Adipocyte (in vitro differentiated cells): ENCODE measurements around the gene GUCY2C.

Experiments used
- DNase-seq: peaks from one replicate; pipeline ENCODE4 v3.0.0-alpha.2; 2015; ENCODE audit warnings: low read depth
- H3K27me3 ChIP-seq: replicated peaks from 2 replicates; pipeline ENCODE4 v1.7.0; 2013; ENCODE audit warnings: mild to moderate bottlenecking, low read length, moderate library complexity; ENCODE audit not compliant: control insufficient read depth, insufficient read depth
- H3K36me3 ChIP-seq: 2 replicates; pipeline ENCODE4 v1.7.0; 2013; ENCODE audit warnings: low read length, mild to moderate bottlenecking, moderate library complexity; ENCODE audit not compliant: control insufficient read depth, insufficient read depth, severe bottlenecking
- H3K4me1 ChIP-seq: 2 replicates; pipeline ENCODE4 v1.7.0; 2013; ENCODE audit warnings: mild to moderate bottlenecking, low read length, moderate library complexity; ENCODE audit not compliant: control insufficient read depth, insufficient read depth
- H3K4me3 ChIP-seq: 2 replicates; pipeline ENCODE4 v1.7.0; 2013; ENCODE audit warnings: mild to moderate bottlenecking, low read length, moderate library complexity
- H3K9ac ChIP-seq: 2 replicates; pipeline ENCODE4 v1.7.0; 2013; ENCODE audit warnings: mild to moderate bottlenecking, low read length, moderate library complexity
- H3K9me3 ChIP-seq: 2 replicates; pipeline ENCODE4 v1.7.0; 2013; ENCODE audit warnings: mild to moderate bottlenecking, low read length, moderate library complexity; ENCODE audit not compliant: control insufficient read depth

The GUCY2C gene

GRCh38 chr12:14619741-14620501, 76.5 kb downstream of the GUCY2C start:
- Histone ChIP-seq H3K9ac (no peak overlapping the region), H3K4me3 (no peak overlapping the region)
- no peak for DNase-seq

GRCh38 chr12:14618983-14619382, 77.4 kb downstream of the GUCY2C start:
- H3K4me1 ChIP-seq, result no peaks in the 10 kb centered on the region
- H3K9me3 ChIP-seq, result no peaks in the 10 kb centered on the region
- no peak overlapping the region for H3K9ac ChIP-seq
- no peaks in the 10 kb centered on the region for H3K36me3 ChIP-seq
- no peaks in the 10 kb centered on the region for H3K27me3 ChIP-seq
- peak; percentile 60 for DNase-seq
- no peak overlapping the region for H3K4me3 ChIP-seq

More at GRCh38 chr12:14619741-14620501, 76.5 kb downstream of the GUCY2C start:
- Histone ChIP-seq H3K9me3 (no peaks in the 10 kb centered on the region), H3K4me1 (no peaks in the 10 kb centered on the region), H3K27me3 (no peaks in the 10 kb centered on the region), H3K36me3 (no peaks in the 10 kb centered on the region)

GRCh38 chr12:14614704-14615121, 81.7 kb downstream of the GUCY2C start:
- Histone ChIP-seq H3K36me3 (no peaks in the 10 kb centered on the region), H3K27me3 (no peaks in the 10 kb centered on the region), H3K9ac (no peak overlapping the region), H3K9me3 (peaks cover 13% of the 10 kb centered on the region), H3K4me1 (no peaks in the 10 kb centered on the region), H3K4me3 (no peak overlapping the region)
- DNase-seq, result no peak

GRCh38 chr12:14613718-14614117, 82.7 kb downstream of the GUCY2C start:
- no peaks in the 10 kb centered on the region for H3K27me3 ChIP-seq
- no peaks in the 10 kb centered on the region for H3K36me3 ChIP-seq
- peaks cover 16% of the 10 kb centered on the region for H3K9me3 ChIP-seq
- H3K9ac ChIP-seq, result no peak overlapping the region
- no peak overlapping the region for H3K4me3 ChIP-seq
- H3K4me1 ChIP-seq, result no peaks in the 10 kb centered on the region
- no peak for DNase-seq

GRCh38 chr12:14612898-14613445, 83.4 kb downstream of the GUCY2C start:
- H3K4me3 ChIP-seq, result no peak overlapping the region

GRCh38 chr12:14612250-14612649, 84.1 kb downstream of the GUCY2C start:
- Histone ChIP-seq H3K4me1 (no peaks in the 10 kb centered on the region), H3K4me3 (no peak overlapping the region), H3K36me3 (no peaks in the 10 kb centered on the region), H3K27me3 (no peaks in the 10 kb centered on the region), H3K9ac (no peak overlapping the region), H3K9me3 (peaks cover 26% of the 10 kb centered on the region)
- DNase-seq, result no peak

More at GRCh38 chr12:14612898-14613445, 83.4 kb downstream of the GUCY2C start:
- no peak for DNase-seq
- Histone ChIP-seq H3K27me3 (no peaks in the 10 kb centered on the region), H3K9ac (no peak overlapping the region), H3K4me1 (no peaks in the 10 kb centered on the region), H3K36me3 (no peaks in the 10 kb centered on the region), H3K9me3 (peaks cover 24% of the 10 kb centered on the region)

- no peaks in the 10 kb centered on the region for H3K4me1 ChIP-seq
- no peaks in the 10 kb centered on the region for H3K36me3 ChIP-seq
- no peak overlapping the region for H3K9ac ChIP-seq
- no peaks in the 10 kb centered on the region for H3K27me3 ChIP-seq
- H3K4me3 ChIP-seq, result no peak overlapping the region
- no peak for DNase-seq
- peaks cover 30% of the 10 kb centered on the region for H3K9me3 ChIP-seq
Measured at GRCh38 chr12:14611640-14612203, 84.7 kb downstream of the GUCY2C start.

GRCh38 chr12:14607568-14607967, 88.8 kb downstream of the GUCY2C start:
- no peak overlapping the region for H3K9ac ChIP-seq
- no peaks in the 10 kb centered on the region for H3K36me3 ChIP-seq
- no peaks in the 10 kb centered on the region for H3K27me3 ChIP-seq
- H3K9me3 ChIP-seq, result peaks cover 69% of the 10 kb centered on the region
- no peak overlapping the region for H3K4me3 ChIP-seq
- H3K4me1 ChIP-seq, result no peaks in the 10 kb centered on the region
- no peak for DNase-seq

GRCh38 chr12:14605401-14605989, 90.9 kb downstream of the GUCY2C start:
- Histone ChIP-seq H3K36me3 (no peaks in the 10 kb centered on the region), H3K4me3 (no peak overlapping the region), H3K9ac (no peak overlapping the region), H3K4me1 (no peaks in the 10 kb centered on the region), H3K27me3 (no peaks in the 10 kb centered on the region), H3K9me3 (peaks cover 61% of the 10 kb centered on the region)
- no peak for DNase-seq

- Histone ChIP-seq H3K9ac (no peak overlapping the region), H3K4me3 (no peak overlapping the region), H3K4me1 (no peaks in the 10 kb centered on the region), H3K9me3 (peaks cover 53% of the 10 kb centered on the region), H3K36me3 (no peaks in the 10 kb centered on the region), H3K27me3 (no peaks in the 10 kb centered on the region)
- DNase-seq, result no peak
Measured at GRCh38 chr12:14601692-14602478, 94.5 kb downstream of the GUCY2C start.

- Histone ChIP-seq H3K36me3 (no peaks in the 10 kb centered on the region), H3K4me1 (no peaks in the 10 kb centered on the region), H3K9me3 (peaks cover 12% of the 10 kb centered on the region), H3K9ac (no peak overlapping the region), H3K27me3 (no peaks in the 10 kb centered on the region), H3K4me3 (no peak overlapping the region)
- no peak for DNase-seq
Measured at GRCh38 chr12:14597480-14597879, 98.9 kb downstream of the GUCY2C start.
